AG09309 (cell line): ENCODE measurements around the gene CNKSR1.

Source experiments
- DNase-seq: peaks from one replicate; pipeline ENCODE4 v3.0.0-alpha.2; 2010; ENCODE audit warnings: low read depth
- H3K4me3 ChIP-seq: 2 replicates; pipeline ENCODE4 v1.5.1; 2011; ENCODE audit warnings: mild to moderate bottlenecking, low read depth, low read length, moderate library complexity; ENCODE audit not compliant: control insufficient read depth
- CTCF ChIP-seq: IDR thresholded peaks from 2 replicates; pipeline ENCODE4 v1.5.1; 2011; ENCODE audit warnings: mild to moderate bottlenecking, low read depth, low read length, inconsistent platforms; ENCODE audit not compliant: insufficient read depth, control insufficient read depth; ENCODE audit errors: missing control alignments

CNKSR1 gene

GRCh38 chr1:26154750-26155149 lies 22.5 kb upstream of the CNKSR1 start:
- no peak for DNase-seq
- TF ChIP-seq CTCF, result no peak
- H3K4me3 ChIP-seq, result no peak overlapping the region

- no peak for DNase-seq
- TF ChIP-seq CTCF, result no peak
- no peak overlapping the region for H3K4me3 ChIP-seq
These were observed 21.7 kb upstream of the CNKSR1 start for GRCh38 chr1:26155370-26156284.

GRCh38 chr1:26156285-26157038 lies 20.8 kb upstream of the CNKSR1 start:
- TF ChIP-seq CTCF, result no peak
- DNase-seq, result no peak
- no peak overlapping the region for H3K4me3 ChIP-seq

GRCh38 chr1:26158271-26158907 lies 18.9 kb upstream of the CNKSR1 start:
- H3K4me3 ChIP-seq, result no peak overlapping the region
- no peak for TF ChIP-seq CTCF
- no peak for DNase-seq

GRCh38 chr1:26158908-26159742 lies 18.2 kb upstream of the CNKSR1 start, which contains the start of gene FAM110D:
Gene FAM110D, plus strand, starts transcription at chr1:26159079. Its CDS starts 2,213 bp downstream, at chr1:26161292.
- DNase-seq, result no peak
- H3K4me3 ChIP-seq, result no peak within 1 kb of the TSS

More at GRCh38 chr1:26158908-26159742, 18.2 kb upstream of the CNKSR1 start, which contains the start of gene FAM110D:
- no peak for TF ChIP-seq CTCF
